ENCODE measurements around the gene MAP3K7.

The MAP3K7 gene

DNA sequence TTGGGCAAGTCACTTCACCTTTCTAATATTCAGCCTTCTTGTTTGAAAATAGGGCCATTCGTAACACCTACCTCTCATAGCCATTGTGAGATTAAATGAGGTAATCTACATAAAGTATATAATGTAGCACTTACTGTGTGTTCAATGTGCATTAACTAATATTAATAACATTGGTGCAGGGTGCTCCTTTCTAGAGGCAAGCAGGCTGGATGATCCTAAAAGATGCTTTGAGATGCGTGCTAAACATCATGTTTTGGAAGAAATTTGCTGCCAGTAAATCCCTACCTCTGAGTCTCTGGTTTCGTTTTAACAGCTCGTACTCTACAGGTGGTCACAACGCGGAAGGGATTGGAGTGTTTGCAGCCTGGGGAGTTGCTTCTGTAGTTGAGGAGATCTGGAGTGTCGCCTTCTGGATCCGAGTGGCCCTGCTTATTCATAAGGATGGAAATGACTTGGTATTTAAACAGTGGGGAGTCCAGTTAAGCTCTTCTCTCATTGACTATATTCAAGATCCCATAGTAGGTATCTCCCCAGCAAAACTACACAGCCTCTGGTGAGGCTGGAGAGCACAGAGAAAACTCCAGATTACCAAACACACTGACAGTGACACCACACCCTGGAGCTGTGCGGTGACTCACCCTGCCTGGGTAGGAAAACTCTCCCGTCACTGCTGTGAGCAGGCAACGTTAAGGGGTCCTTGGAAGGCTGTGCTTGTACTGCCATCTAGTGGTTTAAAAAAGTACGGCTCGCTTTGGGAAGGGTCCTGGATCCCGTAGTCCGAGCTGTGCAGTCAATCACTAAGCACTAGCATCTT lies 107.9 kb downstream of the MAP3K7 start:
- Histone ChIP-seq H3K9ac (no peak overlapping the region), H3K36me3 (no peaks in the 10 kb centered on the region), H3K4me2 (no peak overlapping the region; the same call in 1 of the 2 replicates), H3K9me3 (no peaks in the 10 kb centered on the region), H3K27ac (no peak overlapping the region), H3K27me3 (no peaks in the 10 kb centered on the region), H3K4me3 (no peak overlapping the region), H4K20me1 (no peaks in the 10 kb centered on the region), H3K4me1 (peaks cover 15% of the 10 kb centered on the region)
- TF ChIP-seq Cebpa-rat (IDR thresholded peaks at IDR 0.05), result no peak

DNA sequence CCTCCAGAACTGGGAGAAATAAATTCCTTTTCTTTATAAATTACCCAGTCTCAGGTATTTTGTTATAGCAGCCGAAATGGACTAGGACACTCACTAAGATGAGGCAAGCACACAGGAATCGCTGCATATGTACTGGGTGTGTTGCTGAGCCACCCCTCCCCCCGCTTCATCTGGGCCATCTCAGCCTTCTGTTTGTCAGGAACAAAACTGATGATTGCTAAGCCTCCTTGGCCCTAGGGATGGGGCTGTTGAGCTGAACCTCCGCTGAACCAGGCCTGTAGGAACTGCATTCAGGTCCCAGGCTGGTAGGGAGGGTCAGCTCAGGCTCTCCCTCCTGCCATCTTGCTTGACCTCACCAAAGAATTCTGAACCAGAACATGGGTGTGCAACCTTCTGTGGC lies 108.6 kb downstream of the MAP3K7 start:
- Histone ChIP-seq H3K4me2 (no peak overlapping the region), H4K20me1 (no peaks in the 10 kb centered on the region), H3K27me3 (no peaks in the 10 kb centered on the region), H3K4me3 (no peak overlapping the region), H3K4me1 (peaks cover 22% of the 10 kb centered on the region), H3K36me3 (no peaks in the 10 kb centered on the region), H3K9me3 (no peaks in the 10 kb centered on the region), H3K27ac (no peak overlapping the region), H3K9ac (no peak overlapping the region)
- TF ChIP-seq Cebpa-rat (IDR thresholded peaks at IDR 0.05), result no peak

DNA sequence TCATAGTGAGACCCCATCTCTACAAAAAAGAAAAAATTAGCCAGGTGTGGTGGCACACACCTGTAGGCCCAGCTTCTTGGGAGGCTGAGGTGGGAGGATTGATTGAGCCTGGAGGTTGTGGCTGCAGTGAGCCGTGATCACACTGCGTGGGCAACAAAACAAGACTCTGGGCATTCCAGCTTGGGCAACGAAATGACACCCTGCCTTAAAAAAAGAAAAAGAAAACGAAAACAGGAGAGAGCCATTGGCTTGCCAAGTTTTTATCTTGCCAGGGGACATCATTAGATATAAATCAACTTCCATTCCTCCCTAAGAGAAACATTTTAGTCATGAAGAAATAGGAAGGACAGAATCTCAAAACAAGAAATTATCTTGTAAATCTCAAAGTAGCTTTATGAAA lies 109.5 kb downstream of the MAP3K7 start:
- Histone ChIP-seq H3K9me3 (no peaks in the 10 kb centered on the region), H3K27me3 (no peaks in the 10 kb centered on the region), H3K27ac (no peak overlapping the region), H3K36me3 (no peaks in the 10 kb centered on the region), H3K9ac (no peak overlapping the region), H3K4me3 (no peak overlapping the region), H3K4me1 (peaks cover 31% of the 10 kb centered on the region), H3K4me2 (no peak overlapping the region), H4K20me1 (no peaks in the 10 kb centered on the region)
- TF ChIP-seq Cebpa-rat (IDR thresholded peaks at IDR 0.05), result no peak

DNA sequence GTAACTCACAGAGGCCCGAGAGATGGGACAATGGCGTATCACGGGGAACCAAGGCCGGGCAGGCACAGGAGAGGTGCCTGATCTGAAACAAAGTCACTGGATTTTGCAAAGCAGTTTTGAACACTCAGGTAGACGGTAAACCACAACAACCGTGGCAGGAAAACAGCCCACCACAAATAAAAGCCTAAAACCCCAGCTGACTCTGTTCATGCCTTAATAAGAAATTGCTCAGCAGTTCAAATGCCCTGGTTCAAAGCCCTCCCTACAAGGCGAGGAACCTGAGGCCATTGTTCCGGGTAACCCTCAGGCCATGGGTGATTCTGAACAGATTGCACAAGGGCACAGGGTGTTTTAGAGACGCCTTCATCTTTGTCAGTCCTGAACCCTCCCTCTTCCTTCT lies 114.2 kb downstream of the MAP3K7 start:
- peaks cover 30% of the 10 kb centered on the region for H3K4me1 ChIP-seq
- H3K4me2 ChIP-seq, result peak overlapping the region; percentile 45
- H3K9ac ChIP-seq, result no peak overlapping the region
- no peaks in the 10 kb centered on the region for H3K36me3 ChIP-seq
- no peak overlapping the region for H3K4me3 ChIP-seq
- no peak overlapping the region for H3K27ac ChIP-seq
- no peak for TF ChIP-seq Cebpa-rat (IDR thresholded peaks at IDR 0.05)
- no peaks in the 10 kb centered on the region for H3K9me3 ChIP-seq
- H4K20me1 ChIP-seq, result no peaks in the 10 kb centered on the region
- H3K27me3 ChIP-seq, result no peaks in the 10 kb centered on the region

DNA sequence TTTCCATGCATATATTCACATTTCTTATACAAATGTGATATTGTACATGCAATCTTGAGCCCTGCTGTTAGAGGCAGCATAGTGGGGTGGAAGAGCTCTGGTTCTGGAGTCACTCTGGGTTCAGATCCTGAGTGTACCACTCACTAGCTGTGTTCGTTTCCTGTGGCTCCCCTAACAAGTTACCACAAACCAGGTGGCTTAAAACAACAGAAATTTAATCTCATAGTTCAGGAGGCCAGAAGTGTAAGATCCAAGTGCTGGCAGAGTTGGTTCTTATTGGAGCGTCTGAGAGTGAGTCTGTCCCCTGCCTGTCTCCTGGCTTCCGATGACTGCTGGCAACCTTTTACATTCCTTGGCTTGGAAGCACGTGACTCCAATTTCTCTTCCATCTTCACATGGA lies 115.6 kb downstream of the MAP3K7 start:
- no peak overlapping the region for H3K4me2 ChIP-seq

DNA sequence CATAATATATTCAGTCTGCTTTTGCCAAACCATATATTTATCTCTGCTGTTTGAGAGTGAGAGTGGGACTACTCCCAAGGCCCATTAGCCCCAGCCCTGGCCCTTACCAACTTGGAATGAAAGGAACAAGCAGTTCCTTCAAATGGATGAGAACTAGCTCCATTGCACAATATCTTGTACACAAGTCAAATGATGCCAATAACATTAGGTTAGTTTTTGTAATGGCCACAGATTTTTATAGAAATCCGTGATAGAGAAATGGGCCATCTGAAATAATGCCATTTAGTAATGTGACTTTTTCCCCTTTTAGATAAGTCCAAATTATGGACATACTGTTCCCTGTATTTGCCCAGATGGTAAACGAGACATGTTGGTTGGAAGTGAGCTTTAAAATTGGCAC lies 117.0 kb downstream of the MAP3K7 start:
- Histone ChIP-seq H3K9me3 (no peaks in the 10 kb centered on the region), H3K4me1 (peaks cover 30% of the 10 kb centered on the region), H3K9ac (no peak overlapping the region), H3K4me3 (no peak overlapping the region), H3K27me3 (no peaks in the 10 kb centered on the region), H3K36me3 (no peaks in the 10 kb centered on the region), H4K20me1 (no peaks in the 10 kb centered on the region), H3K27ac (no peak overlapping the region), H3K4me2 (no peak overlapping the region)
- TF ChIP-seq Cebpa-rat (IDR thresholded peaks at IDR 0.05), result no peak

More for the DNA sequence above, 115.6 kb downstream of the MAP3K7 start:
- Histone ChIP-seq H3K27me3 (no peaks in the 10 kb centered on the region), H3K36me3 (no peaks in the 10 kb centered on the region), H3K27ac (no peak overlapping the region), H3K4me1 (peaks cover 30% of the 10 kb centered on the region), H4K20me1 (no peaks in the 10 kb centered on the region), H3K4me3 (no peak overlapping the region), H3K9me3 (no peaks in the 10 kb centered on the region), H3K9ac (no peak overlapping the region)
- no peak for TF ChIP-seq Cebpa-rat (IDR thresholded peaks at IDR 0.05)

DNA sequence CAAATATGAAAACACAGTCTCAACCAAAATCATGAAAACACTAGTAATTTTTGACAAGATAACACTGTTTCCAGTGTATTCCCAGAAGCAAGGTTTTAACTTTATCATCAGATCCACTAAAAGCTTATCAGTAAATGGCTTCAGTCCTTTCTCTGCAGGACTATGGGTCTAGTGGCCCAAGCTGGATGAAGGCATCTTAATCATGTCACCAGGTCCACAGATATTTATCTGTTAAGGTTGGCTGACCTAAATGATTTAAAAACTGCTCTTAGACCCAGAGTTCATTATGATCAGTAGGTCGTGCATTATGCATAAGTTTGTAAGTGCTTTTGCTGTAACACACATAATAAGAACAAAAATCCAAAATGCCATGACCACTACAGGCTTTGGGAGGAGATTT lies 118.0 kb downstream of the MAP3K7 start:
- Histone ChIP-seq H3K4me2 (no peak overlapping the region), H3K27ac (no peak overlapping the region), H3K9ac (no peak overlapping the region), H3K4me1 (peaks cover 24% of the 10 kb centered on the region), H4K20me1 (no peaks in the 10 kb centered on the region), H3K9me3 (no peaks in the 10 kb centered on the region), H3K4me3 (no peak overlapping the region), H3K27me3 (no peaks in the 10 kb centered on the region), H3K36me3 (no peaks in the 10 kb centered on the region)
- no peak for TF ChIP-seq Cebpa-rat (IDR thresholded peaks at IDR 0.05)

DNA sequence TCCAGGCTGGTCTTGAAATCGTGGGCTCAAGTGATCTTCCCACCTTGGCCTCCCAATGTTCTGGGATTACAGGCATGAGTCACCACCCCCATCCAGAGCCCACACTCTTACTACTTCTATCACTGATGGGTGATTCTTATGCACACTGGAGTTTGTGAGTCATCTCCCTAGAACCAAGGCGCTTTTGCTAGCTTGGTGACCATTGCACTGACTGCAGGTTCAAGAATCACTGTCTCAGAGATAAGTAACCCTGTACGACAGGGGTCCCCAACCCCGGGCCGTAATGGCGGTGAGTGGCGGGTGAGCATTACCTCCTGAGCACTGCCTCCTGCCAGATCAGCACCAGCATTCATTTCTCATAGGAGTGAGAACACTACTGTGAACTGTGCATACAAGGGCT lies 118.8 kb downstream of the MAP3K7 start:
- Histone ChIP-seq H3K4me3 (no peak overlapping the region), H3K9me3 (no peaks in the 10 kb centered on the region), H3K36me3 (no peaks in the 10 kb centered on the region), H3K4me2 (no peak overlapping the region), H3K27me3 (no peaks in the 10 kb centered on the region), H3K9ac (no peak overlapping the region), H3K27ac (no peak overlapping the region), H3K4me1 (peaks cover 16% of the 10 kb centered on the region), H4K20me1 (no peaks in the 10 kb centered on the region)
- TF ChIP-seq Cebpa-rat (IDR thresholded peaks at IDR 0.05), result no peak

DNA sequence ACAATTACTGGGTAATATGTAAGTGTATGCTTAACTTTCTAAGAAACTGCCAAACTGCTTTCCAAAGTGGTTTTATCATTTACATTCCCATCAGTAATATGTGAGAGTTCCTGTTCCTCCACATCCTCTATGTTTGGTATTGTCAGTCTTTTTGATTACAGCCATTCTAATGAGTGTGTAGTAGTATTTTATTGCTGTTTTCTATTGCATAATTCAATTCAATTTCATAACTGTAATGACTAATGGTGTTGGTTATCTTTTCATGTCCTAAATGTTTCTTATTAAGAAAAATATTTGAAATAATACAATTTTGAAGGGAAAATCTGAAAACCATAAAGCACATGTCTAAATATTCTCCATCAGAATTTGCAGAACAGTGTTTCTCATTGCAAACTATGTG lies 119.3 kb downstream of the MAP3K7 start:
- Histone ChIP-seq H3K36me3 (no peaks in the 10 kb centered on the region), H3K9ac (no peak overlapping the region), H3K27ac (no peak overlapping the region), H3K4me1 (peaks cover 11% of the 10 kb centered on the region), H3K4me2 (no peak overlapping the region), H3K27me3 (no peaks in the 10 kb centered on the region), H4K20me1 (no peaks in the 10 kb centered on the region), H3K9me3 (no peaks in the 10 kb centered on the region), H3K4me3 (no peak overlapping the region)
- no peak for TF ChIP-seq Cebpa-rat (IDR thresholded peaks at IDR 0.05)

DNA sequence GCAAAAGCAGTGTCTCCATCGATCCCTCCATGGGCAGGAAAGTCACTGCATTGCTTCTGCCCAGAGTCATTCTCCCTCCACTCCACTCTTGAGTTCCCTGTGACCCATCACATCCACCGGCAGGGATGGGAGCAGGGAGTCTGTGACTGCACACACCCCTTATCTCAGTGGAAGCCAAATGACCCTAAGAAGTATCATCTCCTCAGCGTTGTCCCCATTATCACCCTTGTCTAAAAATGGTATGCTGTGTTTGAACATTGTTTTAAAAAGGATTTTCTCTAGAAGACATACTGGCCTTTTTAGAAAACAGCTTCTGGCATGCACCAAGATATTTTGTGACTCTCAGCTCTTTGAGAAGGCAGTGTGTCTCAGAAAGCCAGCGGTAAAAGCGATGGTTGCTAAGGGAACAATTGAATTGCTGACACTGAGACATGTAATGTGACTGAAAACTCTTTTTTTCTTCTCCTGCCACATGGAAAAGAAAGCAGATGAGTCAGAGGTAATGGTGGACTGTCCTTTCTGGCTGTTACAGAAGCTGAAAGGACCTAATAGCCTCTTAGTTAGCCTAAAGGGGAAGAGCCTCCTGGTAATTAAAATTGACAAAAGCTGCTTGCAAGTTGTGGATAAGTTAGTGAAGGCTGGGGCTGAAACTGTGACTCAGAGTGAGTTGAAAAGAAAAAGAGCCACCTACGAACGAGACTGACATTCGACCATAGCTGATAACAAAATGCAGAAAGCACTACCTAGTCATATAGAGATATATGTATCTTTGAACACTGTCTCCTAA lies 120.5 kb downstream of the MAP3K7 start:
- Histone ChIP-seq H3K4me2 (no peak overlapping the region), H3K27ac (no peak overlapping the region), H3K36me3 (no peaks in the 10 kb centered on the region), H4K20me1 (no peaks in the 10 kb centered on the region), H3K9me3 (no peaks in the 10 kb centered on the region), H3K9ac (no peak overlapping the region), H3K4me1 (0 out of 2 replicates have a peak, but pooled peaks cover 2% of the 10 kb centered on the region), H3K4me3 (no peak overlapping the region), H3K27me3 (no peaks in the 10 kb centered on the region)
- TF ChIP-seq Cebpa-rat (IDR thresholded peaks at IDR 0.05), result no peak
